Measurements from ENCODE around the gene YY1. TPM values are rescaled to one million over a fixed set of nuclear protein-coding genes. Genes with fewer than 3 reads are reported as not detected.

Gene YY1
- total RNA-seq, 1 donor from 2014 or later, result 79.8 TPM

GRCh38 chr14:100298551-100299237 is 59.8 kb downstream of the YY1 start:
- Mint-ChIP-seq H3K9me3 (no peaks in the 10 kb centered on the region), H3K27ac (no peak overlapping the region), H3K4me1 (ENCODE audit: unreplicated experiment) (peaks cover 14% of the 10 kb centered on the region), H3K4me3 (no peak overlapping the region), H3K36me3 (peaks cover 5% of the 10 kb centered on the region), H3K27me3 (no peaks in the 10 kb centered on the region)
- TF ChIP-seq CTCF (conservative IDR thresholded peaks at IDR 0.05), result no peak
- no peak for DNase-seq (ENCODE audit: extremely low spot score, unreplicated experiment)

- no peak for TF ChIP-seq CTCF (conservative IDR thresholded peaks at IDR 0.05)
- H3K27ac Mint-ChIP-seq, result no peak overlapping the region
- DNase-seq (ENCODE audit: extremely low spot score, unreplicated experiment), result no peak
- no peaks in the 10 kb centered on the region for H3K9me3 Mint-ChIP-seq
- H3K27me3 Mint-ChIP-seq, result no peaks in the 10 kb centered on the region
- no peak overlapping the region for H3K4me3 Mint-ChIP-seq
- H3K36me3 Mint-ChIP-seq, result peaks cover 5% of the 10 kb centered on the region
- peaks cover 14% of the 10 kb centered on the region for H3K4me1 Mint-ChIP-seq (ENCODE audit: unreplicated experiment)
These were observed 60.3 kb downstream of the YY1 start for GRCh38 chr14:100299238-100299560.

GRCh38 chr14:100302616-100303015 is 63.7 kb downstream of the YY1 start:
- TF ChIP-seq CTCF (conservative IDR thresholded peaks at IDR 0.05), result no peak
- H3K4me3 Mint-ChIP-seq, result peak overlapping the region; percentile 22
- no peaks in the 10 kb centered on the region for H3K27me3 Mint-ChIP-seq
- no peaks in the 10 kb centered on the region for H3K9me3 Mint-ChIP-seq
- no peak for DNase-seq (ENCODE audit: extremely low spot score, unreplicated experiment)
- H3K4me1 Mint-ChIP-seq (ENCODE audit: unreplicated experiment), result peaks cover 24% of the 10 kb centered on the region
- H3K27ac Mint-ChIP-seq, result peak overlapping the region; percentile 2
- peaks cover 5% of the 10 kb centered on the region for H3K36me3 Mint-ChIP-seq

GRCh38 chr14:100303179-100303578 is 64.2 kb downstream of the YY1 start:
- no peak for DNase-seq (ENCODE audit: extremely low spot score, unreplicated experiment)
- Mint-ChIP-seq H3K4me3 (peak overlapping the region; percentile 31), H3K27ac (peak overlapping the region; percentile 2), H3K9me3 (no peaks in the 10 kb centered on the region), H3K27me3 (no peaks in the 10 kb centered on the region), H3K4me1 (ENCODE audit: unreplicated experiment) (peaks cover 30% of the 10 kb centered on the region), H3K36me3 (peaks cover 5% of the 10 kb centered on the region)
- TF ChIP-seq CTCF (conservative IDR thresholded peaks at IDR 0.05), result peak; percentile 72

GRCh38 chr14:100303925-100304324 is 65.0 kb downstream of the YY1 start:
- H3K9me3 Mint-ChIP-seq, result no peaks in the 10 kb centered on the region
- peaks cover 37% of the 10 kb centered on the region for H3K4me1 Mint-ChIP-seq (ENCODE audit: unreplicated experiment)
- TF ChIP-seq CTCF (conservative IDR thresholded peaks at IDR 0.05), result no peak
- H3K36me3 Mint-ChIP-seq, result peaks cover 5% of the 10 kb centered on the region
- DNase-seq (ENCODE audit: extremely low spot score, unreplicated experiment), result no peak
- no peak overlapping the region for H3K27ac Mint-ChIP-seq
- peak overlapping the region; percentile 36 for H3K4me3 Mint-ChIP-seq
- H3K27me3 Mint-ChIP-seq, result no peaks in the 10 kb centered on the region

Data from type B pancreatic cell (in vitro differentiated cells).